ENCODE data around the gene OCA2. TPM values are rescaled to one million over a fixed set of nuclear protein-coding genes. Genes with fewer than 3 reads are reported as not detected.

The OCA2 gene
- polyA plus RNA-seq, 1 donor from 2014 or later = 0.97 TPM

GRCh38 chr15:28113394-28114113 is 14.4 kb upstream of the OCA2 start:
- H3K36me3 ChIP-seq (ENCODE audit: insufficient read depth, low read length) = no peaks in the 10 kb centered on the region

GRCh38 chr15:28112962-28113361 is 13.8 kb upstream of the OCA2 start:
- no peak overlapping the region for H3K4me2 ChIP-seq (ENCODE audit: low read length)
- H3K9me2 ChIP-seq (ENCODE audit: insufficient read depth, low read length) = no peaks in the 10 kb centered on the region
- H3K27me3 ChIP-seq (ENCODE audit: insufficient read depth, low read depth, low read length) = no peaks in the 10 kb centered on the region
- no peaks in the 10 kb centered on the region for H3K9me3 ChIP-seq (ENCODE audit: low read length)
- no peak overlapping the region for H3K4me3 ChIP-seq (ENCODE audit: low read length)
- no peak for TF ChIP-seq EZH2 (IDR thresholded peaks at IDR 0.05; ENCODE audit: borderline replicate concordance, insufficient read depth, low read length, poor library complexity, severe bottlenecking)
- no peak for TF ChIP-seq REST (IDR thresholded peaks at IDR 0.05; ENCODE audit: borderline replicate concordance)
- TF ChIP-seq MXI1 (conservative IDR thresholded peaks at IDR 0.05; ENCODE audit: poor library complexity, severe bottlenecking) = no peak
- no peak for TF ChIP-seq EP300 (conservative IDR thresholded peaks at IDR 0.05; ENCODE audit: poor library complexity, severe bottlenecking)
- no peak for TF ChIP-seq RAD21 (conservative IDR thresholded peaks at IDR 0.05)
- H3K9ac ChIP-seq (ENCODE audit: low read length) = no peak overlapping the region
- H2AFZ ChIP-seq (ENCODE audit: low read depth, low read length) = no peak overlapping the region
- H3K27ac ChIP-seq (ENCODE audit: low read length) = no peak overlapping the region
- no peaks in the 10 kb centered on the region for H3K36me3 ChIP-seq (ENCODE audit: insufficient read depth, low read length)
- no peaks in the 10 kb centered on the region for H4K20me1 ChIP-seq (ENCODE audit: insufficient read depth)
- no peaks in the 10 kb centered on the region for H3F3A ChIP-seq (ENCODE audit: insufficient read depth, low read length, poor library complexity, severe bottlenecking)
- no peaks in the 10 kb centered on the region for H3K79me2 ChIP-seq (replicated peaks; ENCODE audit: insufficient read depth, low read length)

More at GRCh38 chr15:28113394-28114113, 14.4 kb upstream of the OCA2 start:
- no peak overlapping the region for H3K9ac ChIP-seq (ENCODE audit: low read length)
- no peaks in the 10 kb centered on the region for H3K9me2 ChIP-seq (ENCODE audit: insufficient read depth, low read length)
- no peaks in the 10 kb centered on the region for H3K9me3 ChIP-seq (ENCODE audit: low read length)
- no peaks in the 10 kb centered on the region for H4K20me1 ChIP-seq (ENCODE audit: insufficient read depth)
- H3K79me2 ChIP-seq (replicated peaks; ENCODE audit: insufficient read depth, low read length) = no peaks in the 10 kb centered on the region
- H3K27me3 ChIP-seq (ENCODE audit: insufficient read depth, low read depth, low read length) = no peaks in the 10 kb centered on the region
- H3K27ac ChIP-seq (ENCODE audit: low read length) = no peak overlapping the region
- H3K4me2 ChIP-seq (ENCODE audit: low read length) = no peak overlapping the region
- H3F3A ChIP-seq (ENCODE audit: insufficient read depth, low read length, poor library complexity, severe bottlenecking) = no peaks in the 10 kb centered on the region
- TF ChIP-seq TAF1 (IDR thresholded peaks at IDR 0.05; ENCODE audit: low read depth) = no peak
- no peak for TF ChIP-seq RAD21 (conservative IDR thresholded peaks at IDR 0.05)
- TF ChIP-seq SMC3 (conservative IDR thresholded peaks at IDR 0.05; ENCODE audit: poor library complexity) = no peak
- no peak for TF ChIP-seq CTCF (IDR thresholded peaks at IDR 0.05; ENCODE audit: poor library complexity, severe bottlenecking)
- no peak for TF ChIP-seq EZH2 (IDR thresholded peaks at IDR 0.05; ENCODE audit: borderline replicate concordance, insufficient read depth, low read length, poor library complexity, severe bottlenecking)
- no peak for TF ChIP-seq MXI1 (conservative IDR thresholded peaks at IDR 0.05; ENCODE audit: poor library complexity, severe bottlenecking)
- no peak for TF ChIP-seq EP300 (conservative IDR thresholded peaks at IDR 0.05; ENCODE audit: poor library complexity, severe bottlenecking)
- TF ChIP-seq REST (IDR thresholded peaks at IDR 0.05; ENCODE audit: borderline replicate concordance) = no peak
- no peak for TF ChIP-seq POLR2AphosphoS5 (IDR thresholded peaks at IDR 0.05)
- no peak overlapping the region for H2AFZ ChIP-seq (ENCODE audit: low read depth, low read length)
- H3K4me3 ChIP-seq (ENCODE audit: low read length) = no peak overlapping the region

Data from neural cell (in vitro differentiated cells).